Activated CD4-positive, CD25-positive, alpha-beta regulatory T cell (primary cell): ENCODE results near the gene C5orf24.
"Not testable (repeated sequence)": the region's sequence is repeated elsewhere in the genome, so short reads cannot be mapped to it uniquely, and the experiment has no call there.

Experiments
- DNase-seq, 4 experiments: peaks; one replicate each; lab custom pipeline; 2025; lab: John Stamatoyannopoulos, UW

Gene C5orf24

GRCh38 chr5:134845852-134846640, at the start of gene C5orf24:
TSS of gene C5orf24 (plus strand) at chr5:134845968. CDS start at chr5:134854901, 8,933 bp downstream.
- DNase-seq: peak; percentile 79 to 90 (median 84)

GRCh38 chr5:134798468-134798867, 47.3 kb upstream of the C5orf24 start:
- DNase-seq: no peak

- no peak for DNase-seq
Observed at GRCh38 chr5:134803821-134804220, 41.9 kb upstream of the C5orf24 start.

- DNase-seq: no peak
Observed at GRCh38 chr5:134813407-134813806, 32.4 kb upstream of the C5orf24 start.

- DNase-seq: no peak
Observed at GRCh38 chr5:134813827-134814226, 31.9 kb upstream of the C5orf24 start.

- DNase-seq: no peak
Observed at GRCh38 chr5:134817006-134817405, 28.8 kb upstream of the C5orf24 start.

GRCh38 chr5:134818776-134819175, 27.0 kb upstream of the C5orf24 start:
- DNase-seq: no peak

GRCh38 chr5:134819407-134819963, 26.3 kb upstream of the C5orf24 start:
- DNase-seq: no peak

- no peak for DNase-seq
Observed at GRCh38 chr5:134821841-134822240, 23.9 kb upstream of the C5orf24 start.

- no peak for DNase-seq
Observed at GRCh38 chr5:134824681-134825080, 21.1 kb upstream of the C5orf24 start.

GRCh38 chr5:134825212-134825611, 20.6 kb upstream of the C5orf24 start:
- no peak for DNase-seq

- DNase-seq: no peak
Observed at GRCh38 chr5:134833340-134834032, 12.3 kb upstream of the C5orf24 start.

- no peak for DNase-seq
Observed at GRCh38 chr5:134835623-134836022, 10.1 kb upstream of the C5orf24 start.

- DNase-seq: no peak
Observed at GRCh38 chr5:134837530-134838181, 8.1 kb upstream of the C5orf24 start.

- not testable (repeated sequence) for DNase-seq
Observed at GRCh38 chr5:134838361-134838760, 7.4 kb upstream of the C5orf24 start.

- DNase-seq: no peak
Observed at GRCh38 chr5:134840811-134841210, 5.0 kb upstream of the C5orf24 start.

- DNase-seq: no peak
Observed at GRCh38 chr5:134844252-134844651, 1.5 kb upstream of the C5orf24 start.

GRCh38 chr5:134845335-134845851, 375 bp upstream of the C5orf24 start:
- DNase-seq: no peak

GRCh38 chr5:134846641-134846960, 833 bp downstream of the C5orf24 start:
- DNase-seq: no peak

GRCh38 chr5:134849434-134849933, 3.7 kb downstream of the C5orf24 start:
- not testable (repeated sequence) for DNase-seq

GRCh38 chr5:134851307-134851923, 5.6 kb downstream of the C5orf24 start:
- DNase-seq: no peak

GRCh38 chr5:134856465-134856864, 10.7 kb downstream of the C5orf24 start:
- DNase-seq: not testable (repeated sequence)
